ENCODE data around the gene MAML3. TPM values are rescaled to one million over a fixed set of nuclear protein-coding genes. Genes with fewer than 3 reads are reported as not detected.

The MAML3 gene
- total RNA-seq, 1 donor from 2014 or later: 59.4 TPM

- peak overlapping the region; percentile 96 for H3K27ac Mint-ChIP-seq (ENCODE audit: unreplicated experiment)
- H3K4me3 Mint-ChIP-seq (ENCODE audit: unreplicated experiment): peak overlapping the region; percentile 87
- peaks cover 25% of the 10 kb centered on the region for H3K27me3 Mint-ChIP-seq (ENCODE audit: unreplicated experiment)
- DNase-seq: peak; percentile 74
- H3K4me1 Mint-ChIP-seq (ENCODE audit: low read depth, unreplicated experiment): peaks cover 25% of the 10 kb centered on the region
- no peaks in the 10 kb centered on the region for H3K36me3 Mint-ChIP-seq (ENCODE audit: unreplicated experiment)
- peak; percentile 17 for TF ChIP-seq CTCF (IDR thresholded peaks at IDR 0.05; ENCODE audit: partially characterized antibody, unreplicated experiment)
- H3K9me3 Mint-ChIP-seq (ENCODE audit: unreplicated experiment): peaks cover 21% of the 10 kb centered on the region
These were observed 1.8 kb downstream of the MAML3 start for GRCh38 chr4:140152013-140152703.

- Mint-ChIP-seq H3K4me3 (ENCODE audit: unreplicated experiment) (peak overlapping the region; percentile 87), H3K9me3 (ENCODE audit: unreplicated experiment) (peaks cover 21% of the 10 kb centered on the region), H3K27me3 (ENCODE audit: unreplicated experiment) (peaks cover 25% of the 10 kb centered on the region), H3K27ac (ENCODE audit: unreplicated experiment) (peak overlapping the region; percentile 96), H3K4me1 (ENCODE audit: low read depth, unreplicated experiment) (peaks cover 25% of the 10 kb centered on the region), H3K36me3 (ENCODE audit: unreplicated experiment) (no peaks in the 10 kb centered on the region)
- peak; percentile 78 for DNase-seq
- no peak for TF ChIP-seq CTCF (IDR thresholded peaks at IDR 0.05; ENCODE audit: partially characterized antibody, unreplicated experiment)
These were observed 2.3 kb downstream of the MAML3 start for GRCh38 chr4:140151699-140152012.

GRCh38 chr4:140150886-140151698, 2.9 kb downstream of the MAML3 start:
- Mint-ChIP-seq H3K4me3 (ENCODE audit: unreplicated experiment) (peak overlapping the region; percentile 91), H3K4me1 (ENCODE audit: low read depth, unreplicated experiment) (peaks cover 26% of the 10 kb centered on the region), H3K36me3 (ENCODE audit: unreplicated experiment) (no peaks in the 10 kb centered on the region), H3K27me3 (ENCODE audit: unreplicated experiment) (peaks cover 25% of the 10 kb centered on the region), H3K9me3 (ENCODE audit: unreplicated experiment) (peaks cover 21% of the 10 kb centered on the region), H3K27ac (ENCODE audit: unreplicated experiment) (peak overlapping the region; percentile 95)
- DNase-seq: peak; percentile 80
- no peak for TF ChIP-seq CTCF (IDR thresholded peaks at IDR 0.05; ENCODE audit: partially characterized antibody, unreplicated experiment)

- peaks cover 21% of the 10 kb centered on the region for H3K9me3 Mint-ChIP-seq (ENCODE audit: unreplicated experiment)
- H3K4me1 Mint-ChIP-seq (ENCODE audit: low read depth, unreplicated experiment): peaks cover 27% of the 10 kb centered on the region
- peaks cover 25% of the 10 kb centered on the region for H3K27me3 Mint-ChIP-seq (ENCODE audit: unreplicated experiment)
- H3K36me3 Mint-ChIP-seq (ENCODE audit: unreplicated experiment): no peaks in the 10 kb centered on the region
- no peak for DNase-seq
- H3K27ac Mint-ChIP-seq (ENCODE audit: unreplicated experiment): peak overlapping the region; percentile 95
- TF ChIP-seq CTCF (IDR thresholded peaks at IDR 0.05; ENCODE audit: partially characterized antibody, unreplicated experiment): no peak
- peak overlapping the region; percentile 91 for H3K4me3 Mint-ChIP-seq (ENCODE audit: unreplicated experiment)
These were observed 3.4 kb downstream of the MAML3 start for GRCh38 chr4:140150636-140150885.
